WTC11 (cell line): ENCODE results near the gene GTF2A1L. TPM values are rescaled to one million over a fixed set of nuclear protein-coding genes. Genes with fewer than 3 reads are reported as not detected.

ENCODE experiments used
- ATAC-seq: fragments of 200-7000 bp; cut with Tn5 transposase; 2 replicates; pipeline ENCODE4 v1.10.0; 2021; ENCODE audit warnings: mild to moderate bottlenecking, moderate library complexity
- CTCF ChIA-PET: fragments of 300-600 bp; sonication (Branson Sonifier 250); formaldehyde crosslinking; loops from one replicate; lab custom pipeline; 2021; ENCODE audit warnings: antibody characterized with exemption; lab: Charles Lee
- POLR2A ChIA-PET: fragments of 350-600 bp; sonication (Branson Sonifier 250); formaldehyde crosslinking; loops from one replicate; lab custom pipeline; 2021; ENCODE audit warnings: antibody characterized with exemption; lab: Charles Lee
- DNase-seq: peaks from one replicate; pipeline ENCODE4 v3.0.0; 2021; ENCODE audit warnings: low spot score
- H3K27ac Mint-ChIP-seq: 2 replicates; pipeline ENCODE4 v1.8.0; 2021; ENCODE audit warnings: mixed read lengths
- H3K27me3 Mint-ChIP-seq: 2 replicates; pipeline ENCODE4 v1.8.0; 2021; ENCODE audit warnings: low read depth, mild to moderate bottlenecking, moderate library complexity, mixed read lengths
- H3K36me3 Mint-ChIP-seq: 2 replicates; pipeline ENCODE4 v1.8.0; 2021; ENCODE audit warnings: mixed read lengths
- H3K4me1 Mint-ChIP-seq: 2 replicates; pipeline ENCODE4 v1.8.0; 2022; ENCODE audit warnings: mixed read lengths
- H3K4me3 Mint-ChIP-seq: 2 replicates; pipeline ENCODE4 v1.8.0; 2021; ENCODE audit warnings: mild to moderate bottlenecking, moderate library complexity, mixed read lengths
- H3K9me3 Mint-ChIP-seq: 2 replicates; pipeline ENCODE4 v1.8.0; 2021; ENCODE audit warnings: mixed read lengths
- ATF3 ChIP-seq: sonication (generic); formaldehyde crosslinking; conservative IDR thresholded peaks from 2 replicates; pipeline ENCODE4 v1.8.1; 2022; ENCODE audit warnings: mild to moderate bottlenecking, missing genetic modification reagents
- CBFB ChIP-seq: sonication (generic); formaldehyde crosslinking; IDR thresholded peaks from 2 replicates; pipeline ENCODE4 v1.8.1; 2022; ENCODE audit warnings: mild to moderate bottlenecking, low read depth, missing genetic modification reagents
- EMX1 ChIP-seq: fragments of 250-450 bp; sonication (Bioruptor Pico); IDR thresholded peaks from 2 replicates; pipeline ENCODE4 v1.8.0; 2021; ENCODE audit warnings: mild to moderate bottlenecking
- FOXK1 ChIP-seq: sonication (generic); formaldehyde crosslinking; IDR thresholded peaks from 2 replicates; pipeline ENCODE4 v1.8.0; 2022; ENCODE audit warnings: mild to moderate bottlenecking, moderate library complexity, missing genetic modification reagents
- FOXP1 ChIP-seq: sonication (generic); formaldehyde crosslinking; IDR thresholded peaks from 2 replicates; pipeline ENCODE4 v1.8.0; 2022; ENCODE audit warnings: missing genetic modification reagents, mild to moderate bottlenecking, moderate library complexity, borderline replicate concordance
- FOXP4 ChIP-seq: sonication (generic); formaldehyde crosslinking; IDR thresholded peaks from 2 replicates; pipeline ENCODE4 v1.8.0; 2022; ENCODE audit warnings: mild to moderate bottlenecking, missing genetic modification reagents
- GRHL2 ChIP-seq: fragments of 250-450 bp; sonication (Bioruptor Pico); IDR thresholded peaks from 2 replicates; pipeline ENCODE4 v1.8.0; 2022; ENCODE audit warnings: mild to moderate bottlenecking, moderate library complexity; ENCODE audit not compliant: insufficient replicate concordance, severe bottlenecking
- IRF1 ChIP-seq: sonication (generic); formaldehyde crosslinking; IDR thresholded peaks from 2 replicates; pipeline ENCODE4 v1.8.0; 2023; ENCODE audit warnings: missing genetic modification reagents
- KAT7 ChIP-seq: sonication (generic); formaldehyde crosslinking; IDR thresholded peaks from 2 replicates; pipeline ENCODE4 v1.8.1; 2023; ENCODE audit warnings: missing genetic modification reagents, mild to moderate bottlenecking, borderline replicate concordance
- MLX ChIP-seq: sonication (generic); formaldehyde crosslinking; IDR thresholded peaks from 2 replicates; pipeline ENCODE4 v1.8.1; 2023; ENCODE audit warnings: mild to moderate bottlenecking, missing genetic modification reagents, moderate library complexity
- NFE2L1 ChIP-seq: sonication (generic); formaldehyde crosslinking; IDR thresholded peaks from 2 replicates; pipeline ENCODE4 v1.8.1; 2023; ENCODE audit warnings: missing genetic modification reagents
- PRDM15 ChIP-seq: sonication (generic); formaldehyde crosslinking; IDR thresholded peaks from 2 replicates; pipeline ENCODE4 v1.8.0; 2022; ENCODE audit warnings: missing genetic modification reagents
- USF1 ChIP-seq: sonication (generic); formaldehyde crosslinking; IDR thresholded peaks from 2 replicates; pipeline ENCODE4 v1.8.0; 2022; ENCODE audit warnings: mild to moderate bottlenecking, missing genetic modification reagents
- ZBTB21 ChIP-seq: sonication (generic); formaldehyde crosslinking; IDR thresholded peaks from 2 replicates; pipeline ENCODE4 v1.8.1; 2023; ENCODE audit warnings: mild to moderate bottlenecking, missing genetic modification reagents, borderline replicate concordance
- ZNF281 ChIP-seq: sonication (generic); formaldehyde crosslinking; IDR thresholded peaks from 2 replicates; pipeline ENCODE4 v1.8.0; 2023; ENCODE audit warnings: mild to moderate bottlenecking, missing genetic modification reagents
- ZNF317 ChIP-seq: sonication (generic); formaldehyde crosslinking; IDR thresholded peaks from 2 replicates; pipeline ENCODE4 v1.8.1; 2023; ENCODE audit warnings: low read depth, mild to moderate bottlenecking, moderate library complexity, missing genetic modification reagents, borderline replicate concordance
- total RNA-seq: library from RNA; stranded (reverse); gene quantifications from 3 replicates; pipeline ENCODE4 v1.2.3, GENCODE V29; 2021

GTF2A1L gene
- total RNA-seq, 1 experiment from 2014 or later: not detected

GRCh38 chr2:48712151-48712550 is 94.5 kb downstream of the GTF2A1L start (continued):
- no peak for TF ChIP-seq ATF3
- no peak for TF ChIP-seq ZNF281 (CRISPR knock-in tag)
- no peak for TF ChIP-seq NFE2L1 (CRISPR knock-in tag)
- no peak for TF ChIP-seq FOXK1 (CRISPR knock-in tag)

- H3K9me3 Mint-ChIP-seq: no peaks in the 10 kb centered on the region
- TF ChIP-seq IRF1 (CRISPR knock-in tag): no peak
- TF ChIP-seq ZNF317: no peak
Observed at GRCh38 chr2:48713647-48714046, 96.0 kb downstream of the GTF2A1L start.

GRCh38 chr2:48714245-48714644 is 96.6 kb downstream of the GTF2A1L start:
- peaks cover 22% of the 10 kb centered on the region for H3K4me1 Mint-ChIP-seq
- no peaks in the 10 kb centered on the region for H3K36me3 Mint-ChIP-seq
- DNase-seq: no peak
- ATAC-seq: no peak
- TF ChIP-seq CBFB (CRISPR knock-in tag) (no peak), ZBTB21 (no peak), MLX (CRISPR knock-in tag) (no peak), USF1 (CRISPR knock-in tag) (no peak), KAT7 (CRISPR knock-in tag) (no peak), EMX1 (CRISPR knock-in tag) (no peak), PRDM15 (CRISPR knock-in tag) (no peak), GRHL2 (no peak), FOXP4 (CRISPR knock-in tag) (no peak), FOXP1 (CRISPR knock-in tag) (no peak)
- ChIA-PET POLR2A (no interaction called here), CTCF (no interaction called here)
- H3K27ac Mint-ChIP-seq: no peak overlapping the region
- H3K9me3 Mint-ChIP-seq: no peaks in the 10 kb centered on the region
- no peaks in the 10 kb centered on the region for H3K27me3 Mint-ChIP-seq
- H3K4me3 Mint-ChIP-seq: no peak overlapping the region

More at GRCh38 chr2:48713647-48714046, 96.0 kb downstream of the GTF2A1L start:
- H3K4me1 Mint-ChIP-seq: peaks cover 23% of the 10 kb centered on the region
- no peak overlapping the region for H3K27ac Mint-ChIP-seq
- ATAC-seq (no peak), DNase-seq (no peak)
- CTCF ChIA-PET: no interaction called here
- no peak overlapping the region for H3K4me3 Mint-ChIP-seq
- no peaks in the 10 kb centered on the region for H3K27me3 Mint-ChIP-seq
- POLR2A ChIA-PET: no interaction called here
- H3K36me3 Mint-ChIP-seq: no peaks in the 10 kb centered on the region
